Trophoblast cell (in vitro differentiated cells and primary cell): ENCODE measurements around the gene SMDT1.

Source experiments
- DNase-seq, 2 donors: peaks; one replicate each; pipeline ENCODE4 v3.0.0-alpha.2; 2016
- H2AFZ ChIP-seq: 2 replicates; pipeline ENCODE4 v1.6.1; 2013; ENCODE audit warnings: low read length, moderate library complexity, mild to moderate bottlenecking; ENCODE audit not compliant: insufficient read depth, poor library complexity
- H2AK5ac ChIP-seq: 2 replicates; pipeline ENCODE4 v1.6.1; 2013; ENCODE audit warnings: mild to moderate bottlenecking, low read length
- H2BK120ac ChIP-seq: 2 replicates; pipeline ENCODE4 v1.6.1; 2013; ENCODE audit warnings: low read length, mild to moderate bottlenecking, moderate library complexity; ENCODE audit not compliant: insufficient read depth, poor library complexity
- H2BK12ac ChIP-seq: 2 replicates; pipeline ENCODE4 v1.6.1; 2013; ENCODE audit warnings: mild to moderate bottlenecking, low read length, moderate library complexity
- H2BK5ac ChIP-seq: 2 replicates; pipeline ENCODE4 v1.6.1; 2013; ENCODE audit warnings: low read length, low read depth, moderate library complexity, mild to moderate bottlenecking; ENCODE audit not compliant: poor library complexity
- H3K14ac ChIP-seq: 2 replicates; pipeline ENCODE4 v1.6.1; 2013; ENCODE audit warnings: mild to moderate bottlenecking, low read length
- H3K18ac ChIP-seq: 2 replicates; pipeline ENCODE4 v1.6.1; 2013; ENCODE audit warnings: mild to moderate bottlenecking, low read length
- H3K23ac ChIP-seq: 2 replicates; pipeline ENCODE4 v1.6.1; 2013; ENCODE audit warnings: low read length
- H3K27ac ChIP-seq: 2 replicates; pipeline ENCODE4 v1.5.1; 2013; ENCODE audit warnings: low read depth, mild to moderate bottlenecking, inconsistent platforms, low read length, moderate library complexity
- H3K27me3 ChIP-seq: 2 replicates; pipeline ENCODE4 v1.6.1; 2013; ENCODE audit warnings: inconsistent platforms, mild to moderate bottlenecking, low read length, moderate library complexity; ENCODE audit not compliant: insufficient read depth
- H3K36me3 ChIP-seq, 2 experiments: 1 replicate in 1 of 2; 2 replicates in 1 of 2; pipeline ENCODE4 v1.6.1; 2013; ENCODE audit warnings: low read length in 2 of 2, mild to moderate bottlenecking in 2 of 2, moderate library complexity in 1 of 2; ENCODE audit not compliant: insufficient read depth in 2 of 2, control insufficient read depth in 1 of 2
- H3K4ac ChIP-seq: 2 replicates; pipeline ENCODE4 v1.6.1; 2013; ENCODE audit warnings: low read depth, mild to moderate bottlenecking, low read length, moderate library complexity
- H3K4me1 ChIP-seq, 2 experiments: 1 replicate in 1 of 2; 2 replicates in 1 of 2; pipeline ENCODE4 v1.6.1; 2013; ENCODE audit warnings: low read length in 2 of 2, mild to moderate bottlenecking in 2 of 2, moderate library complexity in 1 of 2; ENCODE audit not compliant: insufficient read depth in 2 of 2, control insufficient read depth in 1 of 2
- H3K4me2 ChIP-seq: 2 replicates; pipeline ENCODE4 v1.6.1; 2013; ENCODE audit warnings: inconsistent platforms, mild to moderate bottlenecking, low read length, moderate library complexity
- H3K4me3 ChIP-seq: 2 replicates; pipeline ENCODE4 v1.5.1; 2013; ENCODE audit warnings: mild to moderate bottlenecking, low read depth, low read length, inconsistent platforms
- H3K79me1 ChIP-seq: one replicate; pipeline ENCODE4 v1.6.1; 2013; ENCODE audit warnings: low read length
- H3K79me2 ChIP-seq: 2 replicates; pipeline ENCODE4 v1.6.1; 2013; ENCODE audit warnings: low read length, mild to moderate bottlenecking; ENCODE audit not compliant: control insufficient read depth, insufficient read depth, poor library complexity
- H3K9ac ChIP-seq: 2 replicates; pipeline ENCODE4 v1.6.1; 2013; ENCODE audit warnings: mild to moderate bottlenecking, low read length
- H3K9me3 ChIP-seq: 2 replicates; pipeline ENCODE4 v1.6.1; 2013; ENCODE audit warnings: low read depth, mild to moderate bottlenecking, control low read depth, inconsistent platforms, low read length; ENCODE audit not compliant: insufficient read depth
- H4K12ac ChIP-seq: 2 replicates; pipeline ENCODE4 v1.6.1; 2013; ENCODE audit warnings: low read depth, mild to moderate bottlenecking, low read length, moderate library complexity
- H4K8ac ChIP-seq: 2 replicates; pipeline ENCODE4 v1.6.1; 2013; ENCODE audit warnings: low read depth, mild to moderate bottlenecking, low read length, moderate library complexity
- H4K91ac ChIP-seq: one replicate; pipeline ENCODE4 v1.6.1; 2013; ENCODE audit warnings: low read depth, mild to moderate bottlenecking, low read length, moderate library complexity
- WGBS: extraction: QIAGEN DNeasy Blood & Tissue Kit; methylation state at CpG from one replicate; pipeline ENCODE4 v1.1.7; 2013; ENCODE audit warnings: missing lambda C conversion rate; ENCODE audit not compliant: insufficient read length, insufficient coverage; ENCODE audit errors: extremely low coverage; 5-methylcytosine and 5-hydroxymethylcytosine counted together

SMDT1 gene

DNA sequence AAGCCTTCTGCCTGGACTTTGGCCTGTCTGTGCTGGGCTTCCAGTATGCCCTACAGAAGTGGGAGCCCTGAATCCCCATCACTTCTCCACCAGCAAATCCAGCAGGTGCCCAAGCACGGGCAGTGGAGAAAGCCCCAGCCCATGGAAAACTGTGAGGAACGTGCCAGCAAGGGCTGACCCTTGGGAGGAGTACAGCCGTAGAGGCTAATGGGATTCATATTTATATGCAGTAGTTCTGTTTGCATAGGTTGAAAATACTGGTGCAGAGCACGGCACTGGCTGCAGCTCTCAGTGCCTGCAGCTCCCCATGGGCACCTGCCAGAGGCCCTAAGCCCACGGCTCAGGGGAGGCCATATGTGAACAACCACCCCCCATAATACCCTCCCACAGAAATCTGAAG, 19.0 kb upstream of the SMDT1 start:
- no peak overlapping the region for H3K4me3 ChIP-seq
- peaks cover 3% of the 10 kb centered on the region for H3K9me3 ChIP-seq
- H3K36me3 ChIP-seq = peaks cover 13 to 18% of the 10 kb centered on the region in 2 experiments
- H3K4me1 ChIP-seq = no peaks in the 10 kb centered on the region
- H3K79me2 ChIP-seq = no peaks in the 10 kb centered on the region
- no CpG with 5 or more reads among the region's 5 CpGs for WGBS
- H2AK5ac ChIP-seq = no peak overlapping the region
- H3K9ac ChIP-seq = no peak overlapping the region
- no peak overlapping the region for H3K4ac ChIP-seq
- no peak overlapping the region for H3K27ac ChIP-seq
- H3K14ac ChIP-seq = no peak overlapping the region
- no peak overlapping the region for H4K12ac ChIP-seq
- DNase-seq = no peak
- no peak overlapping the region for H2BK120ac ChIP-seq
- no peak overlapping the region for H4K8ac ChIP-seq
- no peaks in the 10 kb centered on the region for H3K79me1 ChIP-seq
- H2BK12ac ChIP-seq = no peak overlapping the region
- H2BK5ac ChIP-seq = no peak overlapping the region
- no peak overlapping the region for H4K91ac ChIP-seq
- H3K18ac ChIP-seq = no peak overlapping the region
- H3K4me2 ChIP-seq = no peak overlapping the region
- H3K23ac ChIP-seq = no peak overlapping the region
- no peak overlapping the region for H2AFZ ChIP-seq
- no peaks in the 10 kb centered on the region for H3K27me3 ChIP-seq

DNA sequence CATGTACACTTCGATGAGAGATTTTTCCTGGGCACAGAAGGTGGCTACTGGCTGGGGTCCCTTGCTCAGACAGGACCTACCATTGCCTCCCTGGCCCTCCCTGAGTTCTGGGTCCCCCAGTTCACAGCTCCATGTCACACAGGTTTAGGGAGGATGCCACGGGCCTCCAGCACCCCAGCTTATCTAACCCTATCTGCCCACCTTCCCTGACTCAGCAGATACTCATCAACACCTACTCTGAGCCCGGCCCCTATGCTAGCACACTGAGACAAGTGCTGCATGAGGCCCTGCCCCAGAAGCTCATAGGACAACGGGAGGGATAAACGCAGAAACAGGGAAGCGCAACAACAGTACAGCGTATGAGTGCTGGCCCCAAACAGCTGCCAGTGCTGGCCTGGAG, 18.5 kb upstream of the SMDT1 start:
- no peak for DNase-seq

DNA sequence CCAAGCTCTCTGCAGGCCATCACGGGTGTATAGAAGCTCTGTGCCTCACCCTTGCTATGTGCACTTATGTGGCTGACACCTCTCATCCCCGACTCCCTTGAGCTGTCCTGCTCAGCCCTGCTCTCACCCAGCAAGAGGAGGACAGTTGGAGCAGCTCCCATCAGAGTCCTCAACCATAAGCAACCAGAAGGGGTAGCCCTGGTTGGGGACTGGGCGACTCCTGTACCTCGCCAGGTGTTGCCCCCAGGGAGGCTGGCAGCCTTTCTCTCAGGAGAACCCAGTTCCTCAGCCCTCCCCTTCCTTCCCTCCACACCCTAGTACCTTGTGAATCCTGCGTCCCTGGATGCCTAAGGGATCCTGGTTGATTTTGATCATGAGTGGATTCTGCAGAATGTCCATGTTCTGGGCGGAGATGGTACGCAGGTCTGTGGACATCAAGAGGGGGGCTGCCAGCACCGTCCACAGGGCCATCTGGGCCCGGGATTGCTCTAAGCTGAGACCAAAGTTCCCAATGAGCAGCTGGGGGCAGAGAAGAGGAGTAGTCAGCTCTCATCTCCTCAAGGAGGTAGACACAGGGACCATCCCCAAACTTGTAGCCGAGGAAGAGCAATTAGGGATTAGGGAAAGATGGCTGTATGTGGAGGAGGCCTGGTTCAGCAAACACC, 16.9 kb upstream of the SMDT1 start:
- no peak overlapping the region for H2AK5ac ChIP-seq
- no peak overlapping the region for H2BK120ac ChIP-seq
- H3K14ac ChIP-seq = no peak overlapping the region
- H3K4me2 ChIP-seq = no peak overlapping the region
- no peak overlapping the region for H3K4me3 ChIP-seq
- no peaks in the 10 kb centered on the region for H3K79me2 ChIP-seq
- peaks cover 24% of the 10 kb centered on the region in 2 experiments for H3K36me3 ChIP-seq
- no peak overlapping the region for H3K4ac ChIP-seq
- H4K8ac ChIP-seq = no peak overlapping the region
- H4K91ac ChIP-seq = no peak overlapping the region
- H3K18ac ChIP-seq = no peak overlapping the region
- DNase-seq = no peak
- no peak overlapping the region for H4K12ac ChIP-seq
- no peak overlapping the region for H2AFZ ChIP-seq
- peaks cover 4% of the 10 kb centered on the region for H3K9me3 ChIP-seq
- H2BK12ac ChIP-seq = no peak overlapping the region
- H3K23ac ChIP-seq = no peak overlapping the region
- H3K27me3 ChIP-seq = no peaks in the 10 kb centered on the region
- no peak overlapping the region for H3K27ac ChIP-seq
- no peaks in the 10 kb centered on the region for H3K79me1 ChIP-seq
- no CpG with 5 or more reads among the region's 10 CpGs for WGBS
- no peak overlapping the region for H2BK5ac ChIP-seq
- no peaks in the 10 kb centered on the region for H3K4me1 ChIP-seq
- no peak overlapping the region for H3K9ac ChIP-seq

More for the DNA sequence above, 18.5 kb upstream of the SMDT1 start:
- H3K36me3 ChIP-seq = peaks cover 17 to 22% of the 10 kb centered on the region in 2 experiments
- no peaks in the 10 kb centered on the region for H3K79me2 ChIP-seq
- no peak overlapping the region for H3K27ac ChIP-seq
- H3K4me2 ChIP-seq = no peak overlapping the region
- H2AK5ac ChIP-seq = no peak overlapping the region
- no peak overlapping the region for H3K9ac ChIP-seq
- no peak overlapping the region for H4K12ac ChIP-seq
- H3K4me1 ChIP-seq = no peaks in the 10 kb centered on the region
- H3K4ac ChIP-seq = no peak overlapping the region
- H4K91ac ChIP-seq = no peak overlapping the region
- no peak overlapping the region for H4K8ac ChIP-seq
- H3K4me3 ChIP-seq = no peak overlapping the region
- H3K14ac ChIP-seq = no peak overlapping the region
- no peak overlapping the region for H2AFZ ChIP-seq
- H2BK120ac ChIP-seq = no peak overlapping the region
- H3K18ac ChIP-seq = no peak overlapping the region
- no peaks in the 10 kb centered on the region for H3K79me1 ChIP-seq
- WGBS = no CpG with 5 or more reads among the region's 7 CpGs
- H2BK5ac ChIP-seq = no peak overlapping the region
- H2BK12ac ChIP-seq = no peak overlapping the region
- H3K27me3 ChIP-seq = no peaks in the 10 kb centered on the region
- peaks cover 3% of the 10 kb centered on the region for H3K9me3 ChIP-seq
- H3K23ac ChIP-seq = no peak overlapping the region

DNA sequence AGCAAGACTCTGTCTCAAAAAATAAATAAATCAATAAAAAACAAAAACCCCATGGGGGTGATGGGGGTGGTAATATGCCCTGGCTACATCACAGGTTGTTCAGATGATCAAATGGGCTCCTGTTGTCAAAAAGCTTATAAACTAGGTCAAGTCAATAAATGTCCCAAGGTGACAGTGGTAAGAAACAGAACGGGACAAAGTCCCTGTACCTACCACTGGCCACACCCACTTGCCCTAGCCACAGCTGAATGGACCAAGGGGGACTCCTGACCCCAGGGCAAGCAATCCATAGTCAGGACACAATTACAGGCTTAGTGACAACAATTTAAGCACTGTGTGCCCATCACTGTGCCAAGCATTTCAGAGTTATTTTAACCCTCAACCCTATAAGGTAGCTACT, 14.9 kb upstream of the SMDT1 start:
- Histone ChIP-seq H2BK12ac (no peak overlapping the region), H2AFZ (no peak overlapping the region), H2BK5ac (no peak overlapping the region), H3K4ac (no peak overlapping the region), H2AK5ac (no peak overlapping the region), H3K79me2 (no peaks in the 10 kb centered on the region), H2BK120ac (no peak overlapping the region), H3K79me1 (no peaks in the 10 kb centered on the region), H4K91ac (no peak overlapping the region), H3K14ac (no peak overlapping the region), H3K9me3 (peaks cover 3% of the 10 kb centered on the region), H3K27ac (no peak overlapping the region), H4K8ac (no peak overlapping the region), H3K4me2 (no peak overlapping the region), H4K12ac (no peak overlapping the region), H3K23ac (no peak overlapping the region), H3K4me1 (peaks cover 0 to under 1% of the 10 kb centered on the region in 2 experiments), H3K36me3 (peaks cover 20 to 23% of the 10 kb centered on the region in 2 experiments), H3K27me3 (no peaks in the 10 kb centered on the region), H3K9ac (no peak overlapping the region), H3K4me3 (no peak overlapping the region), H3K18ac (no peak overlapping the region)
- WGBS = no CpG with 5 or more reads among the region's 1 CpG
- DNase-seq = no peak
